HG03521 (cell line): ENCODE measurements around the gene CDK18.

ENCODE experiments used
- ATAC-seq: cut with Tn5 transposase; IDR thresholded peaks from one replicate; pipeline ENCODE4 v1.9.1; 2021; ENCODE audit warnings: mild to moderate bottlenecking, moderate library complexity; ENCODE audit not compliant: unreplicated experiment

CDK18 gene

GRCh38 chr1:205520709-205521108 lies 16.2 kb downstream of the CDK18 start:
- ATAC-seq = no peak

GRCh38 chr1:205521686-205522085 lies 17.2 kb downstream of the CDK18 start:
- no peak for ATAC-seq

- ATAC-seq = no peak
Measured at GRCh38 chr1:205522692-205523091, 18.2 kb downstream of the CDK18 start.

GRCh38 chr1:205523261-205523890 lies 18.9 kb downstream of the CDK18 start:
- no peak for ATAC-seq

- ATAC-seq = no peak
Measured at GRCh38 chr1:205523891-205524793, 19.7 kb downstream of the CDK18 start.

- ATAC-seq = no peak
Measured at GRCh38 chr1:205524794-205525101, 20.3 kb downstream of the CDK18 start.

- ATAC-seq = no peak
Measured at GRCh38 chr1:205525495-205526285, 21.2 kb downstream of the CDK18 start.

GRCh38 chr1:205526431-205526830 lies 22.0 kb downstream of the CDK18 start:
- ATAC-seq = no peak

- ATAC-seq = no peak
Measured at GRCh38 chr1:205527931-205528330, 23.5 kb downstream of the CDK18 start.

GRCh38 chr1:205528446-205528886 lies 24.0 kb downstream of the CDK18 start:
- ATAC-seq = no peak

- ATAC-seq = no peak
Measured at GRCh38 chr1:205528887-205529825, 24.7 kb downstream of the CDK18 start.

GRCh38 chr1:205530116-205530515 lies 25.6 kb downstream of the CDK18 start:
- no peak for ATAC-seq

GRCh38 chr1:205531191-205532025 lies 26.9 kb downstream of the CDK18 start:
- no peak for ATAC-seq

- ATAC-seq = no peak
Measured at GRCh38 chr1:205532026-205532898, 27.8 kb downstream of the CDK18 start.

GRCh38 chr1:205532996-205533735 lies 28.7 kb downstream of the CDK18 start:
- no peak for ATAC-seq

GRCh38 chr1:205533748-205534443 lies 29.4 kb downstream of the CDK18 start:
- ATAC-seq = no peak

GRCh38 chr1:205534444-205534985 lies 30.0 kb downstream of the CDK18 start:
- ATAC-seq = no peak
